Ovary (tissue), 9 donors: ENCODE data around the gene CACNA1C. TPM values are rescaled to one million over a fixed set of nuclear protein-coding genes. Genes with fewer than 3 reads are reported as not detected.

Experiments used
- DNase-seq, 5 donors: peaks; one replicate each; pipeline ENCODE4 v3.0.0-alpha.2; 2019 to 2020
- H3K27ac ChIP-seq, 2 donors: fragments of 200-600 bp; one replicate each; pipeline versions ENCODE4 v1.5.1 to v1.8.0; 2019 to 2022
- H3K27me3 ChIP-seq: fragments of 200-600 bp; one replicate; pipeline ENCODE4 v1.8.0; 2022
- H3K36me3 ChIP-seq: fragments of 200-600 bp; sonication (generic); one replicate; pipeline ENCODE4 v1.5.1; 2019
- H3K4me1 ChIP-seq: one replicate; pipeline ENCODE4 v1.8.1; 2013; ENCODE audit warnings: mild to moderate bottlenecking, moderate library complexity; ENCODE audit not compliant: insufficient read depth
- H3K4me3 ChIP-seq: fragments of 200-600 bp; sonication (generic); one replicate; pipeline ENCODE4 v1.5.1; 2017
- H3K9me3 ChIP-seq, 2 donors: fragments of 200-600 bp in 1 of 2; sonication (generic) in 1 of 2; one replicate each; pipeline versions ENCODE4 v1.5.1 to v1.8.1; 2013 to 2019; ENCODE audit warnings: mild to moderate bottlenecking in 1 of 2, moderate library complexity in 1 of 2
- EP300 ChIP-seq: sonication (generic); formaldehyde crosslinking; IDR thresholded peaks from one replicate; pipeline ENCODE4 v1.6.1; 2017; ENCODE audit warnings: antibody characterized with exemption
- POLR2A ChIP-seq: fragments of 450-650 bp; IDR thresholded peaks from one replicate; pipeline ENCODE4 v1.6.1; 2017; ENCODE audit warnings: antibody characterized with exemption, mild to moderate bottlenecking, moderate library complexity
- WGBS, 3 donors: extraction: QIAGEN DNeasy Blood & Tissue Kit in 1 of 3; methylation state at CpG; one replicate each; pipeline versions ENCODE4 v1.1.5 to v1.1.7; 2013 to 2017; 5-methylcytosine and 5-hydroxymethylcytosine counted together
- intact Hi-C, 4 donors: fragments of 100-400 bp; cut with DNase I; formaldehyde crosslinking; loops; one replicate each; pipeline versions ENCODE4 v1.11.0 to v1.15.1; 2022 to 2023
- polyA plus RNA-seq, 2 donors: library from polyadenylated mRNA; stranded (reverse); fragments of 200-250 nt in 1 of 2; fragments of 350-450 nt in 1 of 2; fragmentation: Illumina TruSeq in 1 of 2; extraction: RNeasy Lipid Tissue Mini Kit (QIAGEN cat#74804) in 1 of 2; gene quantifications; one replicate each; pipeline ENCODE4 v1.2.3, GENCODE V29; 2013 to 2014
- total RNA-seq, 7 donors: library from RNA; depleted of rRNA in 2 of 7; stranded (reverse); fragments of >200 nt in 2 of 7; fragmentation: NEBNext Ultra II Directional in 3 of 7; extraction: Animal tissue kit (Norgen Biotek cat#: 25700) in 3 of 7; gene quantifications; one replicate each; pipeline versions ENCODE4 v1.1.0 to v1.2.4, GENCODE V29; 2016 to 2023
- TF ChIP-seq, protein P1 (sequence below), 3 donors: fragments of 450-650 bp in 2 of 3; fragments of 200-600 bp in 1 of 3; IDR thresholded peaks; one replicate each; pipeline versions ENCODE4 v1.5.1 to v1.8.0; 2016 to 2022; ENCODE audit warnings: antibody characterized with exemption in 3 of 3, mild to moderate bottlenecking in 1 of 3
- donor health status: DM: no; HTN: no; CAD: no; lungs with moderate emphysema.
- donor health status: DM: no; HTN: no; CAD: no.
- donor health status: Bipolar disorder and iron deficiency.
- donor health status: DM: yes; HTN: yes; CAD: no.
- donor health status: DM: no; HTN: no; CAD: no.
- donor health status: DM: yes; HTN: yes; CAD: no.

The CACNA1C gene
- total and polyA plus RNA-seq, 9 donors = 2.2 to 8.3 (median 3.7) TPM

DNA sequence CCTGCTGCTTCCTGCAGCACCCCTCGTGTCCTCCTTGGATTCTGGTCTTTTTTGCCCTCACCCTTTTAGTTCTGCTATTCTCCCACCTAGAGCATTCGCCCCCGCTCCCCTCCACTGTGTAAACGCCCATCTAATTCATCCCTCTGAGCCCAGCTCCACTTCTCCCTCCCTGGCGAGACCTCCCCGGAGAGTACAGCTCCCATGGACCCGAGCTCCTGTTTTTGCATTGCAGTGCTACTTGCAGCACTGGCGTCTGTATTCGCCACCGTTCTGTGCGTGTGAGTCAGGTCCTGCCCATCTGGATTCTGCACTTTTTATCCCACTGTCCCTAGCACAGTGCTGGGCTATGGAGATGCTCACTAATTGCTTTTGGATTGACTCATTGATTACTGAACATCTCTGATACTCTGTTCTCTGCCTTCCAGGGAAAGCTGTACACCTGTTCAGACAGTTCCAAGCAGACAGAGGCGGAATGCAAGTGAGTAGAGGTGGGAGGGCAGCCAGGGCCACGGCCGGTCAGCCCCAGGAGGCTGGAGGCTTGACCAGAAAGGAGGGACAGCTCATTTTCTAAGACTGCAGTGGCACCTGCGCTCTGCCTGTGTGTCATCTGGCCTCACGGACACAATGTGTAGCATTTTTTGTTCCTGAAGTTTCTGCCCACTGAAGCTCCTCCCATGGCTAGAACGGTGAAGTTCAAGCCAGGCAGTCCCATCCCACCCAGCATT lies 553.6 kb downstream of the CACNA1C start:
- no peak for DNase-seq
- H3K27me3 ChIP-seq = no peaks in the 10 kb centered on the region
- no peaks in the 10 kb centered on the region for H3K36me3 ChIP-seq
- no peak overlapping the region for H3K4me3 ChIP-seq
- H3K27ac ChIP-seq = no peak overlapping the region
- no peak for TF ChIP-seq POLR2A
- TF ChIP-seq, protein P1, sequence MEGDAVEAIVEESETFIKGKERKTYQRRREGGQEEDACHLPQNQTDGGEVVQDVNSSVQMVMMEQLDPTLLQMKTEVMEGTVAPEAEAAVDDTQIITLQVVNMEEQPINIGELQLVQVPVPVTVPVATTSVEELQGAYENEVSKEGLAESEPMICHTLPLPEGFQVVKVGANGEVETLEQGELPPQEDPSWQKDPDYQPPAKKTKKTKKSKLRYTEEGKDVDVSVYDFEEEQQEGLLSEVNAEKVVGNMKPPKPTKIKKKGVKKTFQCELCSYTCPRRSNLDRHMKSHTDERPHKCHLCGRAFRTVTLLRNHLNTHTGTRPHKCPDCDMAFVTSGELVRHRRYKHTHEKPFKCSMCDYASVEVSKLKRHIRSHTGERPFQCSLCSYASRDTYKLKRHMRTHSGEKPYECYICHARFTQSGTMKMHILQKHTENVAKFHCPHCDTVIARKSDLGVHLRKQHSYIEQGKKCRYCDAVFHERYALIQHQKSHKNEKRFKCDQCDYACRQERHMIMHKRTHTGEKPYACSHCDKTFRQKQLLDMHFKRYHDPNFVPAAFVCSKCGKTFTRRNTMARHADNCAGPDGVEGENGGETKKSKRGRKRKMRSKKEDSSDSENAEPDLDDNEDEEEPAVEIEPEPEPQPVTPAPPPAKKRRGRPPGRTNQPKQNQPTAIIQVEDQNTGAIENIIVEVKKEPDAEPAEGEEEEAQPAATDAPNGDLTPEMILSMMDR (IDR thresholded peaks at IDR 0.05) = no peak
- no peak for TF ChIP-seq EP300
- H3K4me1 ChIP-seq = peaks cover 4% of the 10 kb centered on the region
- WGBS, 3 donors = 80 to 90% (median 83%) methylated on average over 17 of the region's 17 CpGs
- H3K9me3 ChIP-seq = no peaks in the 10 kb centered on the region
- intact Hi-C loops = no loop called here

DNA sequence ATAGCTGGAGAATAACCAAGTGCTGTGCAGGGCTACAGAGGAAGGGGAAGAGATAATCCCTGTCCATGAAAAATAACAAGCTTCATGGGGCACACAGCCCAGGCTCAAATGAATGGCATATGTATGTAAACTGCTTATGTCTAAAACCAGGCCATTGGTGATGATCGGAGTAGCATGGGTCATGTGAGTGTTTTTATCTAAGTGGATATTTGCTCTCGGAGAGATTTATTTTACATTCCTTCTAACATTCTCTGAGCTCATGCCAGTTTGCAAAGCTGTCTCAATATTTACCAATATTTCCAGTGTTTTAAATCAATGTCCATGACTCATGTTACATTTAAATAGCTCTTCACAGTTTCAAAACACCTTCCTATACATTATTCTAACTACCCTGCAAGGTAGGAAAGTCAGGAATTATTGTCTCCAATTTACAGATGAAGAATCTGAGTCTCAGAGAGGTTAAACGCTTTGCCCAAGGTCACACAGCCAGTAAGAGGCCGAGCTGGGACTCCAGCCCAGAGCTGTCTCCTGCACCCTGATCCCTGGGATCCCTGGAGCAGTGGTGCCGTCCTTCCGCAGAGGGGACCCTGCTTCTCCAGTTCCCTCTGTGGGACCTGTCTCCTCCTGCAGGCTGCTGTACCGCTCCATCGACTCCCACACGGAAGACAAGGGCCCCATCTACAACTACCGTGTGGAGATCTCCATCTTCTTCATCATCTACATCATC lies 555.3 kb downstream of the CACNA1C start:
- TF ChIP-seq POLR2A = no peak
- intact Hi-C loops = no loop called here
- H3K9me3 ChIP-seq = no peaks in the 10 kb centered on the region
- no peaks in the 10 kb centered on the region for H3K36me3 ChIP-seq
- no peak for DNase-seq
- H3K4me1 ChIP-seq = peaks cover 4% of the 10 kb centered on the region
- H3K4me3 ChIP-seq = no peak overlapping the region
- H3K27me3 ChIP-seq = no peaks in the 10 kb centered on the region
- no peak overlapping the region for H3K27ac ChIP-seq
- WGBS, 3 donors = 41 to 62% (median 53%) methylated on average over 10 of the region's 10 CpGs

DNA sequence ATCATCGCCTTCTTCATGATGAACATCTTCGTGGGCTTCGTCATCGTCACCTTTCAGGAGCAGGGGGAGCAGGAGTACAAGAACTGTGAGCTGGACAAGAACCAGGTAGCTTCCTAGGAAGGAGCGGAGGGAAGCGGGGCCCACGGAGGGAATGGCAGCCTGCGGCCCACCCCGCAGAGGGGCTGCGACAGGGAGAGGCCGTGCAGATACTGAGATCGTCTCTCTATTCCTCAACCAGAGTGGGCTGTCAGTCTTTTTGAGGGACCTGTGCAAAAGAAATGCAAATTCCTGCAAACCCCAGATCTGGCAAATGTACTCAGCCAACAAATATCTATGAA lies 555.8 kb downstream of the CACNA1C start:
- Histone ChIP-seq H3K27me3 (no peaks in the 10 kb centered on the region), H3K4me1 (peaks cover 4% of the 10 kb centered on the region), H3K4me3 (no peak overlapping the region), H3K9me3 (no peaks in the 10 kb centered on the region), H3K36me3 (no peaks in the 10 kb centered on the region), H3K27ac (no peak overlapping the region)
- intact Hi-C loops = no loop called here
- DNase-seq = no peak
- TF ChIP-seq EP300 (no peak), POLR2A (no peak)
- TF ChIP-seq, protein P1 (IDR thresholded peaks at IDR 0.05) = no peak
- 93 to 96% (median 94%) methylated on average over 12 of the region's 12 CpGs for WGBS, 3 donors

DNA sequence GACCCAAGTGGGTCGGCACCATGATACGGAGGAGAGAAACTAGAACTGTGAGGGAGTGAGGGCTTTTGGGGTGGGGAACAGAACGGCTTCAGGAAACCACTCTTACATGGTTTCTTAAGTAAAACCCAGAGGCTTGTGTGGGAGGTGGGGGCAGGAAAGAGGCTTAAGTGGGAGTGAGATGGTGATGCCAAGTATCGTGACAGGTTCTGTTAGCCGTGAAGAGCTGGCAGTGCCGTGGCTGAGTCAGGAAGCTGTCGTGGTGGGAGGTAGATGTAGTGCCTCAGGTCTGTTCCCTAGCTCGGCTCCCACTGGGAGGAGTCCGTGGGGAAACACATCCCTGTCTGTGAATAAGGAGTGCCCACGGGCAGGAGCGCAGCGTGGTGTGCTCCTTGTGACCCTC lies 556.2 kb downstream of the CACNA1C start:
- TF ChIP-seq EP300 (no peak), POLR2A (no peak)
- TF ChIP-seq, protein P1 (IDR thresholded peaks at IDR 0.05) = no peak
- Histone ChIP-seq H3K36me3 (no peaks in the 10 kb centered on the region), H3K4me3 (no peak overlapping the region), H3K27me3 (no peaks in the 10 kb centered on the region), H3K4me1 (peaks cover 4% of the 10 kb centered on the region), H3K27ac (no peak overlapping the region), H3K9me3 (no peaks in the 10 kb centered on the region)
- intact Hi-C loops = no loop called here
- WGBS, 3 donors = 71 to 76% (median 75%) methylated on average over 12 of the region's 12 CpGs
- no peak for DNase-seq

DNA sequence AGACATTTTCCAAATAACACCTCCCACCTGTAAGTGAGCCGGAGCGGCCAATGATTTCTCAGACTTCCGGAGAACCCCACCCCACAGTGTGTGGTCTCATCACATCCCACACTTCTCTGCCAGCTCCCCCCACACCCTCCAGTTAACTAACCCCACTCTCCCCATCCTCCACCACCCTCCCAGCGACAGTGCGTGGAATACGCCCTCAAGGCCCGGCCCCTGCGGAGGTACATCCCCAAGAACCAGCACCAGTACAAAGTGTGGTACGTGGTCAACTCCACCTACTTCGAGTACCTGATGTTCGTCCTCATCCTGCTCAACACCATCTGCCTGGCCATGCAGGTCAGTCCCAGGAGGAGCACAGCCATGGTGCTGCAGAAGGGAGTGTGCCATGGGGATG lies 557.6 kb downstream of the CACNA1C start:
- no peak for DNase-seq

More for the DNA sequence above, 557.6 kb downstream of the CACNA1C start:
- Histone ChIP-seq H3K27me3 (no peaks in the 10 kb centered on the region), H3K27ac (no peak overlapping the region), H3K36me3 (no peaks in the 10 kb centered on the region), H3K4me3 (no peak overlapping the region), H3K4me1 (peaks cover 4% of the 10 kb centered on the region), H3K9me3 (no peaks in the 10 kb centered on the region)
- intact Hi-C loops = no loop called here
- TF ChIP-seq POLR2A (no peak), EP300 (no peak)
- TF ChIP-seq, protein P1 (IDR thresholded peaks at IDR 0.05) = no peak
- WGBS, 3 donors = 96 to 98% (median 98%) methylated on average over 11 of the region's 11 CpGs
